HUES6 (cell line): ENCODE measurements around the gene SPOCD1.

Experiments used
- H3K27ac ChIP-seq: 2 replicates; pipeline ENCODE4 v1.7.0; 2013; ENCODE audit warnings: low read depth, mild to moderate bottlenecking, low read length, inconsistent platforms
- H3K27me3 ChIP-seq: 2 replicates; pipeline ENCODE4 v1.6.1; 2013; ENCODE audit warnings: low read length; ENCODE audit not compliant: control insufficient read depth, insufficient read depth
- H3K36me3 ChIP-seq: 2 replicates; pipeline ENCODE4 v1.6.1; 2013; ENCODE audit warnings: low read length; ENCODE audit not compliant: control insufficient read depth, insufficient read depth
- H3K4me1 ChIP-seq: 2 replicates; pipeline ENCODE4 v1.6.1; 2013; ENCODE audit warnings: low read length; ENCODE audit not compliant: control insufficient read depth, insufficient read depth
- H3K4me3 ChIP-seq: 2 replicates; pipeline ENCODE4 v1.5.1; 2013; ENCODE audit warnings: low read depth, low read length
- H3K9ac ChIP-seq: one replicate; pipeline ENCODE4 v1.6.1; 2013; ENCODE audit warnings: mild to moderate bottlenecking, low read length
- H3K9me3 ChIP-seq: 2 replicates; pipeline ENCODE4 v1.6.1; 2013; ENCODE audit warnings: low read depth, low read length; ENCODE audit not compliant: control insufficient read depth, insufficient read depth

SPOCD1 gene

DNA sequence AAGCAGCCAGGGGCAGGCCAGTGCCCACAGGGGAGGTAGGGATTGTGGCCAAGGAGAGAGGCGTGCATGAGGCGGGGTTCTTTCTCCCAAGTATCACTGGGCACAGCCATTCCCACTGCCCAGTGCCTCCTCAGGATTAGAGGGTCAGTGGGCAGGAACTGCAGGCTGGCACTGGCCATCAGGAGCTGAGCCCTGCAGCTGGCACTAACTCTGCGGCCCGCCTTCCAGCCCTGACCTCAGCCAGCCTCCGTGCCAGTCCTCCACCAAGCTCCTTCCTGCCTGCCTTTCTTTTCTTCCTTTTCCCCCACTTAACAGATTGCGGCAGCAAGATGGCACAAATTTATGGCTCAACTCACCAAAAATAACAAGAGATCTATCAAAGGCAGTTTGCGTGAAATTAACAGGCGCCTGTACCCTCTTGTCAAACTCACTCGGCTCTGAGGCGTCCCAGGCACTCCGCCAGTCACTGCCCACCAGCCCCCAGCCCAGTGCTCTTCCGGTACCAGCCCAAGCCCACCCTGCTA, 62.8 kb downstream of the SPOCD1 start:
- Histone ChIP-seq H3K9ac (no peak overlapping the region), H3K4me1 (peaks cover 53% of the 10 kb centered on the region), H3K27ac (no peak overlapping the region), H3K27me3 (no peaks in the 10 kb centered on the region), H3K9me3 (no peaks in the 10 kb centered on the region), H3K4me3 (no peak overlapping the region), H3K36me3 (no peaks in the 10 kb centered on the region)

DNA sequence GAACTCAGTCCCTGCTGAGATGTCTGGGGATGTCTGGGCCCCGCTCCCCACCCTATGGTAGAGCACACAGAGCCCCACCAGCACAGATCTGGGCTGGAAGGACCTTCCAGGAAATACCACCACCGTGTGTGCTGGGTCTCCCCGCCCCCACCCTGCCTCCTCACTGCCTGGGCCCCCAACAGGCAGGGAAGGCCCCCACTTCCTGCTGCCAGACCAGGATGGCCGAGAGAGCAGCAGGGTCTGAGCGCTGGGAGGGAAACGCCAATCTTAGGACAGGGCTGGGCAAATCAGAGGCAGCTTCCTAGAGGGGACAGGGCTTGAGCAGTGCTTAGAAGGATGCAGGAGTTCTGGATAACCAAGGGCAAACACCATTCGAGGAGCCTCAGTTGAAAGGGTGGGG, 63.6 kb downstream of the SPOCD1 start:
- Histone ChIP-seq H3K9ac (no peak overlapping the region), H3K27ac (no peak overlapping the region), H3K36me3 (no peaks in the 10 kb centered on the region), H3K9me3 (no peaks in the 10 kb centered on the region), H3K27me3 (no peaks in the 10 kb centered on the region), H3K4me3 (no peak overlapping the region), H3K4me1 (peaks cover 58% of the 10 kb centered on the region)

DNA sequence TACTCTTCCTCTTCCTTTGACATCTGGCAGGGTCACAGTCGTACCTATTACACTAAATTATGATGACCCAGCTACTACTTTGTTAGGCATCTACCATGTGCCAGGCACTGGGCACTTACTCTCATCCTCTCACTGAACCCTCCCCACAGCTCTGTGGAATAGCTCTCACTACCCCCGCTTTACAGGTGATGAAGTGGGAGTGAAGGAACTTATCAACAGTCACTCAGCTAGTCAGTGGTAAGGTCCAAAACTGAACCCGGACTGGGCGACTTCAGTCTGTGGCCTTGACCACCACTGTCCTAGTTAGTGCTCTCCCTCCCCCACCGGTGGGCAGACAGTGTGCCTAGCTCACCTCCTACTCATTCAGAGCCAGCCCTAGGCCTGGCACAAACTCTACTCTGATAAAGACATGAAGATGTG, 64.0 kb downstream of the SPOCD1 start:
- H3K9me3 ChIP-seq, result no peaks in the 10 kb centered on the region
- H3K27ac ChIP-seq, result no peak overlapping the region
- no peak overlapping the region for H3K4me3 ChIP-seq
- peaks cover 63% of the 10 kb centered on the region for H3K4me1 ChIP-seq
- H3K27me3 ChIP-seq, result no peaks in the 10 kb centered on the region
- no peaks in the 10 kb centered on the region for H3K36me3 ChIP-seq
- no peak overlapping the region for H3K9ac ChIP-seq

DNA sequence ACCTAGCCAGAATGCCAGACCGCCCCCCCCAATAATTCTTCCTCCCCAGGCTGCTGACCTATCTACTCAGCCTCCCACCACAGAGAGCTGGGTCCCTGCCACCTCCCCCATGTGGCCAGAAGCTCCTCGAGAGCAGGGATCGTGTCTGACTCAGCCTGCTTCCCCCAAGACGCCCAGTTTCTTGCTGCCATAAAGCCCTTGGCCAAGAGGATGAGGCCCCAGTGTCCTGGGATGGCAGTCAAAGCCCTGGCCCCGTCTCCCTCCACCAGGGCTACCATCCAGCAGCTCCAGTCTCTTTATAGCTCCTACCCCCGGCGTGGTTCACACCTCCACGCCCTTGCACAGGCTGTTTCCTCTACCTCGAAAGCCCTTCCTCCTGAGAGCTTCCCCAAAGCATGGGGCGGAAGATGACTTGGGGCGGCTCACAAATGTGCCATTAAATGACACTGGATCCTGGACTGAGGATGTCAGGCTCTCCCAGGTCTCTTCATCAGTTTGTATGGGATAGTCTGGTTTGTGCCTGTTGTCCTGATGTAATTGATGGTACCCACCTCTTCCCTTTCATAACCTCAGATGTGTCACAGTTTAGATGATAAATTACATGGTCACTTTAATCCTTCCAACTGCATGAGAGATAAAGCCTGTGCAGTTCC, 64.8 kb downstream of the SPOCD1 start:
- H3K36me3 ChIP-seq, result no peaks in the 10 kb centered on the region
- no peak overlapping the region for H3K4me3 ChIP-seq
- no peaks in the 10 kb centered on the region for H3K27me3 ChIP-seq
- peaks cover 64% of the 10 kb centered on the region for H3K4me1 ChIP-seq
- H3K9ac ChIP-seq, result no peak overlapping the region
- H3K9me3 ChIP-seq, result no peaks in the 10 kb centered on the region
- H3K27ac ChIP-seq, result no peak overlapping the region

DNA sequence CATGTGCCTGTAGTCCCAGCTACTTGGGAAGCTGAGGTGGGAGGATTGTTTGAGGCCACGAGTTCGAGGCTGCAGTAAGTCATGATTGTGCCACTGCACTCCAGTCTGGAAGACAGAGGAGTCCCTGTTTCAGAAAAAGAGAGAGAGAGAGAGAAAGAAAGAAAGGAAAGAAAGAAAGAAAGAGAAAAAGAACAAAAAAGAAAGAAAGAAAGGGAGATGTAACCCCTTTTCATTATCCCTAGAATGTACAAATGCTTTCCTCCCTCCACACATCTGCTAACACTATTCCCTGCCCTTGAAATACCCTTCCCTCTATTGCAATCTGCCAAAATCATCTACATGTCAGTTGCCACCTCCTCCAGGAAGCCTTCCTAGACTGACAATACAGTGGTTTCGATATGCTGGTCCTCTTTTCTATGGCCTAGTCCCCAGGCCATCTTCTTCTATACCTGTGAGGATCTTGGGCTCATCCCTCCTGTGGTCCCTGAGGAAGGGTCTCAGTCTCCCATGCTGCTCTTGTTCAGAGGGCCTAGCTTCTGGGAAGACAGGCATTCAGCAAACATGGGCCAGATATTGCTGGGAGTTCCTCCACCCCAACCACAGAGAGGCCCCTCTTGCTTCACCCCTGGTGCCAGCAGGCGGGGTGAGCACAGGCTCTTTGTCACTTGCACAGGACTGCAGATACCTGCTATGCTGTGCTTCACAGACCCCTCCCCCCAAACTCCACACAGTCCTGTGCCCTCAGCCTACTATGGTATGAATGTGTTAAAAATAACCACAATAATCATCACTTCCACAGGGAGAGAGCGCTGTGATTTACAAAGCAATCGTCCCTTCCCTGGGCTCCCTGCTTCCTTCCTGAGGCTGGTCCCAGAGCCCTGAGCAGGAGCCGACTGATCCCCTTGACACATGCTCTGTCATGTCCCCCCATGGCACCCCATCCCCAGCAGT, 65.8 kb downstream of the SPOCD1 start:
- Histone ChIP-seq H3K4me1 (peaks cover 66% of the 10 kb centered on the region), H3K9ac (no peak overlapping the region), H3K27me3 (no peaks in the 10 kb centered on the region), H3K9me3 (no peaks in the 10 kb centered on the region), H3K27ac (no peak overlapping the region), H3K4me3 (no peak overlapping the region), H3K36me3 (no peaks in the 10 kb centered on the region)

DNA sequence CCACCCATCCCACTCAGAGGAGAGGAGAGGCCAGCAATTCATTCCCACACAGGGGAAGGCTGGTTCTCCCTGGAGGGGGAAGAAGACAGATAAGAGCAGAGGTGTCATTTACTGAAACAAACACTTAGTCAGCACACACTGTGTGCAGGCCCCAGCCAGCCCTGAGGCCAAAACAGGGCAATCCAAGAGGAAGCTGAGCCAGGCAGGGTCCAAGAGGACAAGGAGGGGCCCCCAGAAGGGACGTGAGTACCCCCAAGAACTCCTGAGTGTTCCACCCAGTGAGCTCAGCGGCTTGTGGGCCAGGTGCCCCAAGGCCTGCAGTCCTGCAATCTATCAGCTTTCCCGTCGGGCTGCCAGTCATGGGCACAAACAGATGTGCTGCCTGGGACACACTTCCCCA, 67.5 kb downstream of the SPOCD1 start:
- Histone ChIP-seq H3K27me3 (no peaks in the 10 kb centered on the region), H3K9me3 (no peaks in the 10 kb centered on the region), H3K36me3 (no peaks in the 10 kb centered on the region), H3K4me1 (peaks cover 64% of the 10 kb centered on the region), H3K27ac (no peak overlapping the region), H3K4me3 (no peak overlapping the region), H3K9ac (no peak overlapping the region)

DNA sequence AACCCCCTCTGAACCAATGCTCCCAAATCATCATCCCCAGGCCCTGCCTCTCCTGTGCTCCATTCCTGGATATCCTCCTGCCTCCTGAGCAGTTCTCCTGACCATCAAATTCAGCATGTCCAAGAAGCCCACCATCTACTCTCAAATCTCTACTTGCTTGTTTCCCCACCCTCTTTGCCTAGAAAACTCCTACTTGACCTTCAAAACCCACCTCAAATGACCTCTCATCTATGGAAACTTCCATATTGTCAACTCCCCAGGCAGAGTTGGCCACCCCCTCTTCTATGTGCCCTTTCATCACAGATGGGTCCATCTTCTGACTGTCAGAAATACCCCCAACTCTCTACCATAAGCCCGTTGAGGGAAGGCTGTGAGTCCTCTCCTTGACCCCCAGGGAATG, 68.5 kb downstream of the SPOCD1 start:
- Histone ChIP-seq H3K4me3 (no peak overlapping the region), H3K27me3 (no peaks in the 10 kb centered on the region), H3K36me3 (no peaks in the 10 kb centered on the region), H3K27ac (no peak overlapping the region), H3K9me3 (no peaks in the 10 kb centered on the region), H3K9ac (no peak overlapping the region), H3K4me1 (peaks cover 59% of the 10 kb centered on the region)

DNA sequence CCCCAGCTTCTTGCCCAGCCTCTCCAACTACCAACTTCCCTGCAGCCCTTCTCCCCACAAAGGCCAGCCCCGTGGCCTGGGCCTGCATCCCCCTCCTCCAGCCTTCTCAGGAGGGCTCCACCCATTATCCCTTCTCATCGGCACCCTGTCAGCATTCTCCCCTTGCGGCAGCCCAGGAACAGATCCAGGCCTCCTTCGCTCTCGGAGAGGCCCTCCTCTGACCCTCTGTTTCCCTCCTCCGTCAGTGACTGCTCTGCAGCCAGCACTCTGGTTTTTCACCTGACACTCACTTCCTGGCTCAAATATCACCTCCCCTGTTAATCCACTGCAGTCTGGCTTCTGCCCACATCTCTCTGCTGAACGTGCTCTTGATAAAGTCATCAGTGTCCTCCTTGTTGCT, 69.1 kb downstream of the SPOCD1 start:
- Histone ChIP-seq H3K27ac (no peak overlapping the region), H3K4me1 (peaks cover 53% of the 10 kb centered on the region; the same call in 1 of the 2 replicates)

DNA sequence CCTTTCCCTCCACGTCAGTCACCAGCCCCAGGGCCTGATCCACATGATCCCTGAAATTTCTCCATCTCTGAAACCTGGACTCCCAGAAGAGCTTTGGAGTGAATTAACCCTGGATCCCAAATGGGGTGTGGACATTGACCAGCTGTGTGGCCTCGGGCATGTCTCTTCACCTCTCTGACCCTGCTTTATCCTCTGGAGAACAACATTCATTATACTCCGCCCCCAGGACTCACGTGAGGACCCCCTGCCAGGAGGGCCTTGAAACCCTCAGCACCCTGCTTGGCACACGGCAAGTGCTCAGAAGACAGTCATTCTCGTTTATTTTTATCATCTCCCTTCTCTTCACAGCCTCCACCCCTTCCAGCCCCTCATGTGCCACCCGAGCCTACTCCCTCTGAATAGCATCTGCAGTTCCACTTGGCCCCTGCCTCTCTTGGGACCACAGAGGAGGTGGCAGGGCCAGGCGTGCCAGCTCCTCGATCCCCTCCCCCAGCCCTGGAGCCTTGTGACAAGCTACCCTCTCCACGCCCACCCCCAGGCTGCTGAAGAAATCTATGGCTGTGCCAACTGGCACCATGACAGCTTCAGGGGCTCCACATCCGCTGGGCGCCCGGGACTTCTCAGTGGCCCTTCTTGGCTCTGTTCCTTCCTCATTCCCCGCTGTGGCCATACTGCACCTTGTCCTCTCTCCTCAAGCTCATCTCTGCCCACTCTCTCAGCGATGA, 69.7 kb downstream of the SPOCD1 start:
- H3K27me3 ChIP-seq, result no peaks in the 10 kb centered on the region
- no peaks in the 10 kb centered on the region for H3K36me3 ChIP-seq
- no peak overlapping the region for H3K9ac ChIP-seq
- H3K4me1 ChIP-seq, result peaks cover 49% of the 10 kb centered on the region; the same call in 1 of the 2 replicates
- no peak overlapping the region for H3K27ac ChIP-seq
- no peaks in the 10 kb centered on the region for H3K9me3 ChIP-seq
- H3K4me3 ChIP-seq, result no peak overlapping the region

More for the DNA sequence above, 69.1 kb downstream of the SPOCD1 start:
- no peak overlapping the region for H3K9ac ChIP-seq
- H3K4me3 ChIP-seq, result no peak overlapping the region
- no peaks in the 10 kb centered on the region for H3K36me3 ChIP-seq
- no peaks in the 10 kb centered on the region for H3K9me3 ChIP-seq
- no peaks in the 10 kb centered on the region for H3K27me3 ChIP-seq

DNA sequence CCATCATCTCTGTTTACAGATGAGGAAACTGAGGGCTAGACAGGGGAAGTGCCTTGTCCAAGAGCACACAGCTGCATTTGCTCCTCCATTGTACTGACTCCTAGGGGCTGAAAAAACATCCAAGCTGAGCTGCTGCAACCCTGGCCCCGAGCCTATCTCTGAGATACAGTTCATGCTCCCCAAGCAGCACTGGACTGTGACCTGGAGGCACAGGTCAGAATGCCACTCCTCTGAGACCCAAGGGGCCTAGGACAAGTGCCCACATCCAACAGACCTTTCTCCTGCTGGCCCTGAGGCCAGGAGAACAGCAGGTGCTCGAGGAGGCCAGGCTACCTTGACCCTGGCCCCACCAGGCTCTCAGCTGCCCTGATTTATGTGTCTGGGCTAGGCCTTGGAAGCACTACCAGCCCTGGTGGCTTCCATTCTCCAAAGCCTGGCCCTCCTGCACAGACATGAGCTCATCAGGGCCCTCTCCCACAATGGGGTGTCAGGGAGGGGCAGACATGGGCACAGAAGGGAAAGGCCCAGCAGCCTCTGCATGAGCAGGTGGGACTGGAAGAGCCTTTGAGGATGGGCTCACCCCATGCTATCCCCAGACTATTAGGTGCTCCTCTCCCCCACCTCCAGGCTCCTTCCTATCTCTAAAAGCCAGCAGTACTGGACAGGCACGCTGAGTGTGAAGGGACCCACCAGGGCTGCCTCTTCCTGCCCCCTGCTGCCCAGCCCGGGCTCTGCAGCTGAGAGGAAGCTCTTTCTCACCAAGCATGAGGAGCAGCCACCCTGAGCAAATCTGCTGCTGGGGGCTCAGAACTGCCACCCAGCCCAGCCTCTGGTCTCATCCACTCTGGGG, 70.5 kb downstream of the SPOCD1 start:
- Histone ChIP-seq H3K4me3 (no peak overlapping the region), H3K9me3 (no peaks in the 10 kb centered on the region), H3K27me3 (no peaks in the 10 kb centered on the region), H3K9ac (no peak overlapping the region), H3K36me3 (no peaks in the 10 kb centered on the region), H3K4me1 (peaks cover 43% of the 10 kb centered on the region; the same call in 1 of the 2 replicates), H3K27ac (no peak overlapping the region)
